ENCODE results near the gene SLC13A2.

SLC13A2 gene

GRCh38 chr17:28470914-28471366 lies 2.5 kb upstream of the SLC13A2 start:
- no peak for DNase-seq (ENCODE audit: low read depth in 2 of 2)

DNA sequence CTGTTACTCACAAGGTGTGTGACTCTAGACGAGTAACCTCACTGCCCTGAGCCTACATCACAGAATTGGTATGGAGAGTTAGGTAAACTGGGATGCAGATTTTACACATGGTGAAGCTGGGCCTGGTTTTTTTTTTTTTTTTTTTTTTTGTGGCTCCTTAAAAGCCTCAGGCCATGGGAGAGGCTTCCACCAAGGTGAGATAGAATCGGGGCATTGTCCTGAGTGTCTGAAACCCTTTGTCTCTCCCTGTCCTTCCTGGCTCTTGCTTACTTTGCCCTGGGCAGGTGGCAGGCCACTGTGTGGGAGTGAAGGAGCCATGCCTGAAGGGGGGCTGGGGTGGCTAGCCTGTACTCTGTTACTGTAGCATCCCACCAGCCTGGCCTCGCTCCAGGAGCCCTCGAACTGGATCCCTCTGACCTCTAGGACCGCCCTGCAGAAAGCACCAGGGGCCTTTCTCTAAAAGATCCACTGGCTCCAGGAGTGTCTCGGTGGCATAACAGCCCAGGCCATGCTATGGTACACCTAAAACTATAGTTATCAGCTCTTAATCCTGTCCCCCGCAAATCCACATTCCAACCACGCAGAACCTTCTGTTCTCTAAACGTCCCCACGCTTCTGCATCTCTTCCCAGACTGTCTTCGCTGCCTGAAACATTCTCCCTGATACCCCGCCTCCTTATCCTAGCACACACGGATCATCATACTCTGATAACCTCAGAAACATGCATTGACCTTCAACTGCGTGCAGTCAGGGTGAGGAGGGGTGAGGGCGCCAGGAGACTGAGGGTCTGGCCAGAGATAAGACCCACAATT lies 1.7 kb upstream of the SLC13A2 start:
- no peak for DNase-seq (ENCODE audit: low read depth in 2 of 2)

DNA sequence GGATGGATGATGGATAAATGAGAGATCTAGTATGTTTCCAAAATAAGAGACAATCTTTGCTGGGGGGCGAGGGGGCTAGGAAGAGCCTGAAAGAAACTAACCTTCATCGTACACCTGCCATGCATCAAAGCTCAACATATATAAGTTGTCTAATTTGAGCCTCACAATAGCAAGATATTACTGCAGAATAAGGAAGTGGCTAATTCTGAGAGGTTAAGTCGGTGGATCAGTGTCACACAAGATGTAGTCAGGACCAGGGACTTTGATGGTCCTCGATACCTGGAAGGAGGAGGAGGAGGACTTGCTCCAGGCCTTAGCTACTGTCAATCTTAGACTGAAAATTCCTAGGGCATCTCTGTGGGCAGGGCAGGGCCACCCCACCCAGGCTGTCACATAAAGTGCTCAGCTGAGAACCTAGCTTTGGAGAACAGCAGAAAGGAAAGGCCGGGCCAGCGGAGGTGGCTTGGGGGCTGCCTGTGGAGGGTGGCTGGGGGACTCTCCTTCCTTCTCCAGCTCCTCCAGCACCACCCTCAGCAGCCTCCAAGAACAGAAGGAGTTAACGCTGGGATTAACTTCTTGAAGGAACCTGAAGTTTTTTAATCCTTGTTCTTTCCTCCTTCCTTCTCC lies 460 bp upstream of the SLC13A2 start:
- no peak for DNase-seq (ENCODE audit: low read depth in 2 of 2)

DNA sequence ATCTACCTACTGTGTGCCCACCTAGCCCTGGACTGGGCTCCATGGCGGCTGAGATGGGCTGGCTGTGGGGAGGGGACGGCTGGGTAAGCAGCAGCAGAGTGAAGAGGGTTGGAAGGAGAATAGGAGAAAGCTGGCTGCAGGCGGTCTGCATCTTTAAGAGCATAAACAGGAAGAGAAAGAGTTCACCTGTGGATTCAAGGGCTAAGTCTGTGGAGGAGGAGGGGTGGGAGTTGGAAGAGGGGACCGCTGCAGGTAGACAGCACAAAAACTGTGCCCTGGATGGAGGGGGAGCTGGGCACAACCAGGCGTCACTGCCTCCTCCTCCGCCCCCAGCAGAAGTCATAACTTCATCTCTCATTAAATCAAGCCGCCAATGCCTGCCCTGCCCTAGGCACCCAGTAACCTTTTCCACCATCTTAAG lies 677 bp downstream of the SLC13A2 start:
- no peak for DNase-seq (ENCODE audit: low read depth in 2 of 2)

DNA sequence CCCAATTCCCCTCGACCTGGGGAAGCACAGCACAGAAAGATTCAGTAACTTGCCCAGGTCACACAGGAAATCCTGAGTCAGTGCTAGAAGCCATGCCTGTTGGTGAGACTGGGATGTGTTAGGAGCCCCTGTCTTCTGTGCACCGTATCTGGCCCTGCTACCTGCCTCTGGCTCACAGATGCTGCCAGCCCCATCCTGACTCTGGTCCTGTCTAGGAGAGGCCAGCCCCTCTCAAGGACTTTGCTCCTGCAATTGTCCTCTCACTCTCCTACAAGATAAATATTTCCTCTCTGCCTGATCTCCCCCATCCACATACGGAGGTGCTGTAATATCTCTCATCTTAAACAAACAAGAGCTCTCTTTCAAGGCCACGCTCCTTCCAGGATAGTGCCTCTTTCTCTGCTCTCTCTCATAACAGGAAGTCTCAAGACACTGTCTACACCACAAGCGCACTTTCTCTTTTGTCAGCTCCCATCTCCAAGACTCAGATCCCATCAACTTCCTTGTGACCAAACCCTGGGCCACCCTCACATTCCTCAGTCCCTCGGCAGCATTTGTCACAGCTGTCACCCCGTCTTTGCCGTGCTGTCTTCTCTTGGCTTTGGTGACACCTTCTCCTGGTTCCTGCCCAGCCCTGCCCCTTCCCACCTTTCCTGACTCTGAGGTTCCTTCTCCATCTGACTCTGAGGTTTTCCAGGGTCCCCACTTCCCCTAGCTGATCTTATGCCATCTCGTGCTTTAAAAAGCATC lies 1.9 kb downstream of the SLC13A2 start:
- DNase-seq (ENCODE audit: low read depth in 2 of 2) = no peak

- DNase-seq (ENCODE audit: low read depth in 2 of 2) = no peak
Observed at GRCh38 chr17:28476076-28476865, 2.8 kb downstream of the SLC13A2 start.

DNA sequence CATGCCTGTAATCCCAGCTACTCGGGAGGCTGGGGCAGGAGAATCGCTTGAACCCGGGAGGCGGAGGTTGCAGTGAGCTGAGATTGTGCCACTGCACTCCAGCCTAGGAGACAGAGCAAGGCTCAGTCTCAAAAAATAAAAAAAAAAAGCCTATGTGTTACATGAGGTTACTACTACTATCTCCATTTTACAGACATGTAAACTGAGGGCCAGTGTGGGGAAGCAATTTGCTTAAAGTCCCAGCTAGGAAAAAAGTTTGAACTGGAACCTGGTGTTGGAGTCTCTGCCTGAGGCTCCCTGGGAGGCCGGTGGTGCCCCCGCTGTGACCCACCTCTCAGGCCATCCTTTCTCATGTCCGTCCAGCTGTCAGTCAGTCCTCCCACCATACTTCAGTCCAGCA lies 4.5 kb downstream of the SLC13A2 start:
- DNase-seq (ENCODE audit: low read depth in 2 of 2) = no peak

DNA sequence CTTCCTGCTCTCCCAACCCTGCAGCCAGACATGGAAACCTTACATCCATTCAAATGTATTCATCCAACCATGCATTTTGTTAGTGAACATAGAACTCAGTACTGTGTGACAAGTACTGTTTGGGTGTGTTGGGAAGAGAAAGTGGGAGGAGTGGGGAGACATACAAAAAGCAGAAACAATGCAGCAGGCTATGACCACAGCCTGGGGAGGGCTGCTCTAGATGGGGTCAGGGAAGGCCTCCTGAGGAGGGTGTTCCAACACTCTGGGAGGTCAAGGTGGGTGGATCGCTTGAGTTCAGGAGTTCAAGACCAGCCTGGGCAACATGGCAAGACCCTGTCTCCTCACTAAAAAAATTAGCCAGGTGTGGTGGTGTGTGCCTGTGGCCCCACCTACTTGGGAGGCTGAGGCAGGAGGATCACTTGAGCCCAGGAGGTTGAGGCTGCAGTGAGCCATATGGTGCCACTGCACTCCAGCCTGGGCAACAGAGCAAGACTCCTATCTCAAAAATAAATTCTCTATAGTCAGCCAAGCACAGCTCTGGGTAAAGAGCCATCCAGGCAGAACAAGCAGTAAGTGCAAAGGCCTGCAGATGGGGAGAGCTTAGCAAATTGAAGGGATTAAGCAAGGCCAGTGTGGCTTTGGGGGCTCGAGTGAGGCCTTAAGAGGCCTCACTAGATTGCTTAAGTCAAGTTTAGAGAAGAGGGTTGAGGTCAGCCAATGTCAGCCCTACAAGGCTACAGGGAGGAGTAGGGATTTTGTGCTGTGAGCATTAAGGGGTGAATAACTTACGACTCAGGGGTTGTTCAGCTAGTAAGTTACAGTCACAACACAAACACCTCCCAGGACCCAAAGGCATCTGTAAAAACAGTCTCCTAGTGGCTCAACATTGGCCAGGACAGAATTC lies 5.5 kb downstream of the SLC13A2 start:
- DNase-seq (ENCODE audit: low read depth in 2 of 2) = no peak

DNA sequence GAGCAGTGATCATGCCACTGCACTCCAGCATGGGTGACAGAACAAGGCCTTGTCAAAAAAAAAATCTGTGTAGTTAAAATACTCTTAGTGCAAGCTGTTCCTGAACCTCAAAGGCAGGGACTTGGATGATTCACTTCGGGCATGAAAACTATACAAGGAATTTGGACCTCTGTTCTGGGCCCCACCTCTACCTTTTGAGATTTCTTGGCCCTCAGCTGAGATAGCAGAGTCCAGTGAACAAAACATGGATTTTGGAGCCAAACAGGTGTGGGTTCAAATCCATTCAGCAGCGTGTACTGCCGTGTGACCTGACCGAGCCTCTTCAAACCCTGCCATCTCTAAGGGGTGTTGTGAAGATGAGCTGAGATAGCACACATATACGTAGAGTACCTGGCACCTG lies 6.8 kb downstream of the SLC13A2 start:
- no peak for DNase-seq (ENCODE audit: low read depth in 2 of 2)

- DNase-seq (ENCODE audit: low read depth in 2 of 2) = no peak
Observed at GRCh38 chr17:28480799-28481571, 7.5 kb downstream of the SLC13A2 start.

- DNase-seq (ENCODE audit: low read depth in 2 of 2) = no peak
Observed at GRCh38 chr17:28482551-28483199, 9.2 kb downstream of the SLC13A2 start.

GRCh38 chr17:28484296-28484695 lies 10.9 kb downstream of the SLC13A2 start:
- no peak for DNase-seq (ENCODE audit: low read depth in 2 of 2)

GRCh38 chr17:28485049-28485448 lies 11.6 kb downstream of the SLC13A2 start:
- no peak for DNase-seq (ENCODE audit: low read depth in 2 of 2)

GRCh38 chr17:28487881-28488532 lies 14.6 kb downstream of the SLC13A2 start:
- DNase-seq (ENCODE audit: low read depth in 2 of 2) = no peak

GRCh38 chr17:28488533-28489276 lies 15.3 kb downstream of the SLC13A2 start:
- no peak for DNase-seq (ENCODE audit: low read depth in 2 of 2)

DNA sequence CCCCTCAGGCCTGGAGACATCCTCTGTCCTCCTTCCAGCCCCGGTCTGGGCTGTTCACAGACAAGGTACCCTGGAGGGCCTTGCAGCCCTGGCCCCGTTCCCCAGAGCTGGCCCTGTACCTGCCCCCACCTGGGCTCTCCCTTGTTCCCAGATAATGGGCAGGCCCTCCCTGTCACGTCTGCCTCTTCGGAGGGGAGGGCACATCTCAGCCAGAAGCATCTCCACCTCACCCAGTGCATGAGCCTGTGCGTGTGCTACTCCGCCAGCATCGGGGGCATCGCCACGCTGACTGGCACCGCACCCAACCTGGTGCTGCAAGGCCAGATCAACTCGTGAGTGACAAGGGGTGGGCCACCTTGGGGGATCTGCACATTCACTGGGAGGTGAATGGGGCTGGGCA lies 17.8 kb downstream of the SLC13A2 start:
- DNase-seq (ENCODE audit: low read depth in 2 of 2) = no peak

DNA sequence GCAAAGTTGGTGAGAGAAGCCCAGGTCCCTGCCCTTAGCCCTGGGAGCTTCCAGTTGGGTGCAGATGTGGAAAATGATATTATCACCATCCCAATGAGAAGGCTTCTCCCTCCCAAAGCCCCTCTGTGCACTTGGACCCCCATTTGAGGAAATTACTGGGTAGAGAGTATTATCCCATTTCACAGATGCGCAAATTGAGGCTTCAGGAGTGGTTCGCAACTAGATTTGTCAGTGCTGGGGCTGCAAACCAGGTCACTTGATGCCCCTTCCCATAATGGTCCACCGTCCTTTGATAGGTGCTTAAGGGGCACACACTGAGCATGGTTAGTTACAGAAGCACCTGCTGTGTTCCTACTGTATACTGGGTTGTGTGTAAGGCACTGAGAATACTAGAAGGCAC lies 18.4 kb downstream of the SLC13A2 start:
- DNase-seq (ENCODE audit: low read depth in 2 of 2) = no peak
